Cardiac fibroblast (primary cell): ENCODE measurements around the gene ABCD3.

ENCODE experiments used
- DNase-seq, 2 donors: peaks; one replicate each; pipeline versions ENCODE4 v3.0.0 to v3.0.0-alpha.2; 2010; ENCODE audit warnings: low read depth in 2 of 2
- H3K4me3 ChIP-seq, 2 donors: replicated peaks in 1 of 2; 1 replicate in 1 of 2; 2 replicates in 1 of 2; pipeline ENCODE4 v1.5.1; 2011; ENCODE audit warnings: low read depth in 2 of 2, low read length in 2 of 2, mild to moderate bottlenecking in 2 of 2, moderate library complexity in 1 of 2
- CTCF ChIP-seq: IDR thresholded peaks from one replicate; pipeline ENCODE4 v1.5.1; 2011; ENCODE audit warnings: low read depth, mild to moderate bottlenecking, low read length, inconsistent platforms

ABCD3 gene

DNA sequence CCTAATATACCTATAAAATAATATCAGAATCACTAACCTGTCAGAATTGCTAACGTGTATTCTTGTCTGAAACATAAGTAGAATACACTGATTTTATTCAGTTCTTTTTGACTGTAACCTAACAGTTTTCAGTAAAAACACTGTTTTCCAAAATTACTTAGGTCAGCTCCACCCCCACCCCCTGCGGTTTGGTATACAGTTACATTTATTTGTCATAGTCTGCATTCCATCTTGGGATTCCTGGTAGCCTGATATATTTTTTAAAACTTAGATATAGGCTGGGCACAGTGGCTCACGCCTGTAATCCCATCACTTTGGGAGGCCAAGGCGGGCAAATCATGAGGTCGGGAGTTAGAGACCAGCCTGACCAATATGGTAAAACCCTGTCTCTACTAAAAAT, 19.8 kb upstream of the ABCD3 start:
- no peak for DNase-seq
- no peak overlapping the region for H3K4me3 ChIP-seq
- TF ChIP-seq CTCF: no peak

GRCh38 chr1:94399453-94399852, 18.7 kb upstream of the ABCD3 start:
- H3K4me3 ChIP-seq: no peak overlapping the region
- no peak for DNase-seq
- no peak for TF ChIP-seq CTCF

GRCh38 chr1:94401206-94401605, 17.0 kb upstream of the ABCD3 start:
- no peak for TF ChIP-seq CTCF
- DNase-seq: peak in 1 of 2 donors; percentile 6
- H3K4me3 ChIP-seq: no peak overlapping the region

DNA sequence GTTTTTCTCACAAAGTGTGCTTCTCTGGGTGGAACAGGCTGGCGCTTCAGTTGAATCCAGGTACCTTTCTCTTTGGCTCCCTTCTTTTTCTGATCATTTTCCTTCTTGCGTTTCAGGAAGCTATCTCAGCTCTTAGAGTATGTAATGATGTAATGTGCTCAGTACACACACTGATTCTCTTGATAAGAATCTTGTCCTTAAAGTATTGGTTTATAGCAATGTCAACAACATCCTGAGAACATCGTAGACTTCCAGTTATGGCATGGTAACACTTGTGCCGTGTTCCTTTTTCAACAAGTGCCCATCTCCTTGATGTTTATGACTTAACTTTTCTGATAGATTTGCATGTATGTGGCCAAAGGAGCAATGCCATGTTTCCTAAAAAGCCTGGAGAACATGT, 11.7 kb upstream of the ABCD3 start:
- no peak for TF ChIP-seq CTCF
- no peak for DNase-seq
- H3K4me3 ChIP-seq: no peak overlapping the region

DNA sequence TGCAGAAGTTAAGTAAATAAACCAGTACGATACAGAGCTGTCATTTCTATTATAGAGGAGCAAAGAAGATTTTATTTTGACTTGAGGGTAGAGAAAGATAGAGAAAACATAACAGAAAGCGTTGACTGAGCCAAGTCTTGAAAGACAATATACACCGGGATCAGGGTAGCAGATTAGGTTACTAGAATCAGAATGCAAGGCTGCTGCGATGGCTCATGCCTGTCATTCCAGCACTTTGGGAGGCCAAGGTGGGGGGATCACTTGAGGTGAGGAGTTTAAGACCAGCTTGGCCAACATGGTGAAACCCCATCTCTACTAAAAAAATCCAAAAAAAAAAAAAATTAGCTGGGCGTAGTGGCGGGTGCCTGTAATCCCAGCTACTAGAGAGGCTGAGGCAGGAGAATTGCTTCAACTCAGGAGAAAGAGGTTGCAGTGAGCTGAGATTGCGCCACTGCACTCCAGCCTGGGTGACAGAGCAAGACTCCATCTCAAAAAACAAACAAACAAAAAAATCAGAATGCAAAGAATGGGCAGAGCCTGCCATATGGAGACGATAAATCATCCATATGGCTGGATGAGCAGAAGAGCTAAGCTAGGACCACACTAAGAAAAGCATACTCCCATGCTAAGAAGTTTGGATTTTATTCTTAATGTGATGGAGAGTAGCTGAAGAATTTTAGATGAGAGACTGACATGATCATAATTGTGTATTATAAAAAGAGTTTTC, 9.9 kb upstream of the ABCD3 start:
- no peak for DNase-seq
- no peak for TF ChIP-seq CTCF
- no peak overlapping the region for H3K4me3 ChIP-seq

DNA sequence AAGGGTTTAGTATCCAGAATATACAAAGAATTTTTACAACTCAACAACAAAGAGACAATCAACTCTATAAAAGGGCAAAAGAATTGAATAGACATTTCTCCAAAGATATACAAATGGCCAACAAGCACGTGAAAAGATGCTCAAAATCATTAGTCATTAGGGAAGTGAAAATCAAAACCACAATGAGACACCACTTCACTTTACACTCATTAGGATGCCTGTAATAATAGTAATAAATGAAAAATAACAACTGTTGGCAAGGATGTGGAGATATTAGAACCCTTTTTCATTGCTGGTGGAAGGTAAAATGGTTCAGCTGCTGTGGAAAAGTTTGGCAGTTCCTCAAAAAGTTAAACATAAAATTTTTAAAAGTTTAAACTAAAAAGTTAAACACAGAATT, 7.0 kb upstream of the ABCD3 start:
- no peak for DNase-seq
- no peak for TF ChIP-seq CTCF

GRCh38 chr1:94413311-94413710, 4.9 kb upstream of the ABCD3 start:
- DNase-seq: no peak
- no peak overlapping the region for H3K4me3 ChIP-seq
- no peak for TF ChIP-seq CTCF

More for the DNA sequence above, 7.0 kb upstream of the ABCD3 start:
- no peak overlapping the region for H3K4me3 ChIP-seq
